GM20000 (cell line): Measurements from ENCODE around the gene CLIC3.

ENCODE experiments used
- DNase-seq: peaks from one replicate; pipeline ENCODE4 v3.0.0; 2012; ENCODE audit warnings: low spot score
- TF ChIP-seq, protein P1 (sequence below): IDR thresholded peaks from 2 replicates; pipeline ENCODE4 v1.5.1; 2012; ENCODE audit warnings: mild to moderate bottlenecking, control low read depth; ENCODE audit errors: extremely low read depth, missing control alignments

Gene CLIC3

DNA sequence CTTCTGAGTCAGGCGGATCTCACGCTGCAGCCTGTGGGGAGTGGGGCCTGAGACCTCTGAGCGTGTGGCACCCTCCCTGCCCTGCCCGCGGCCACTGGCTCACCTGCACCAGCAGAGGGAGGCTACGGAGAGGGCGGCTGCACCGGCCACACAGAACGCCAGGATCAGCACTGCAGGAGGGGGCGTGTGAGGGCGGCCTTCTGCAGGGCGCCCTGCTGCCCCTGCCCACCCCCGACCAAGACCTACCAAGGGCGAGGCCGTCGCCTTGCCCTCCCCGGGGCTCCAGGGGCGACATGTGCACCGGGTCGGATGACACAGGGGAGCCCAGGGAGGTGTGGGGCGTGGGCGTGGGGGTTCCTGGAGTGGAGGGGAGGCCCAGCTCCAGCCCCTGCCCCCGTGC is 44.2 kb upstream of the CLIC3 start:
- DNase-seq: no peak
- TF ChIP-seq, protein P1, sequence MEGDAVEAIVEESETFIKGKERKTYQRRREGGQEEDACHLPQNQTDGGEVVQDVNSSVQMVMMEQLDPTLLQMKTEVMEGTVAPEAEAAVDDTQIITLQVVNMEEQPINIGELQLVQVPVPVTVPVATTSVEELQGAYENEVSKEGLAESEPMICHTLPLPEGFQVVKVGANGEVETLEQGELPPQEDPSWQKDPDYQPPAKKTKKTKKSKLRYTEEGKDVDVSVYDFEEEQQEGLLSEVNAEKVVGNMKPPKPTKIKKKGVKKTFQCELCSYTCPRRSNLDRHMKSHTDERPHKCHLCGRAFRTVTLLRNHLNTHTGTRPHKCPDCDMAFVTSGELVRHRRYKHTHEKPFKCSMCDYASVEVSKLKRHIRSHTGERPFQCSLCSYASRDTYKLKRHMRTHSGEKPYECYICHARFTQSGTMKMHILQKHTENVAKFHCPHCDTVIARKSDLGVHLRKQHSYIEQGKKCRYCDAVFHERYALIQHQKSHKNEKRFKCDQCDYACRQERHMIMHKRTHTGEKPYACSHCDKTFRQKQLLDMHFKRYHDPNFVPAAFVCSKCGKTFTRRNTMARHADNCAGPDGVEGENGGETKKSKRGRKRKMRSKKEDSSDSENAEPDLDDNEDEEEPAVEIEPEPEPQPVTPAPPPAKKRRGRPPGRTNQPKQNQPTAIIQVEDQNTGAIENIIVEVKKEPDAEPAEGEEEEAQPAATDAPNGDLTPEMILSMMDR: no peak

DNA sequence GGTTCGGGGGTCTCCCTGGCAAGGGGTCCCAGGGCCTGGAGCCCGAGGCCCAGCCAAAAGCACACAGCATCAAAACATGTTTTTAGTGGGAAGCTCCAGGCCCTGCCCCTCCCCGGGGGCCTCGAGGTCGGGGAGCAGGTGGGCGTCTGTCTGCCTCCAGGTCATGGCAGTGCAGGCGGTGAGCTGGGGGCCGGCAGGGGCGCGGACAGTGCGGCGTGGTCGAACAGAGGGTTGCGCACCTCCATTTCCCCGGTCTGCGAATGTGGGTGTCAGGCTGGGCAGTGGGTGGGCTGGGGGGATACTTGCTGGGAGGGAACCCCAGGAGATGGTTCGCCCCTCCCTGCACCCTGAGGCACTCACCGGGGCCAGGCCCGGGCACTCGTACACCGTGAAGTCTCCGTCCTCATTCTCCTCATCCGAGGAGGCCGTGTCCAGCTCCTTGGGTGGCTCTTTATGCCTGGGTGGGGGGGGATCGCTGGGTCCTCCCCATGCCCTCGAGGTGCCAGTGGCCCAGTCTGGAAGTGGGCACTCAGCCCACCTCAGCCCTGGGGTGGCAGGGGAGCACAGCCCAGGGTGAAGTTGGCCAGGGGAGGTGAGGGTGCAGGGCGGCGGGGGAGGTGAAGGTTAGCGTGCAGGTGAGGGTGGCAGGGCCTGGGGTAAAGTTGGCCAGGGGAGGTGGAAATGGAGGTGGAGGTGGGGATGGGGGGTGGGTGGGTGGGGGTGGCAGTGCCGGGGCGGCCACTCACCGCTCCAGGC is 43.4 kb upstream of the CLIC3 start:
- DNase-seq: no peak
- TF ChIP-seq, protein P1: no peak

DNA sequence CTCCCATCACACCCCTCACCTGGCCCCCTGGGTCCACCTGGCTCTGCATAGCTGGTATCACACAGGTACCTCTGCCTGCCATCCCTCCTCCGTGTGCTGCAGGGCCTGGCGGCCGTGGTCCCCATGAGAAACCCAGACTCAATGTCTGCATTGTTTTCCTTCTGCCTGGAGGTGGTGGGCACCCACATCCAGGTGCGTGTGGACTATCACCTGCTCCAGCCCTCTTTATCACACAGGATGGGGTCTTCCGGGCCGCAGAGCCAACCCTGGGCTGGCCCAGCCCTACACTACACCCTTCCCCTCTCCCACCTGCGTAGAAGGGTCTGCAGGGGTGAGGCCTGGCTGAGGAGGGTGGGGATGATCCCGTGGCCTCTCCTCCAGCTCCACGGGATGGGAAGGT is 42.5 kb upstream of the CLIC3 start:
- no peak for DNase-seq
- TF ChIP-seq, protein P1: no peak

DNA sequence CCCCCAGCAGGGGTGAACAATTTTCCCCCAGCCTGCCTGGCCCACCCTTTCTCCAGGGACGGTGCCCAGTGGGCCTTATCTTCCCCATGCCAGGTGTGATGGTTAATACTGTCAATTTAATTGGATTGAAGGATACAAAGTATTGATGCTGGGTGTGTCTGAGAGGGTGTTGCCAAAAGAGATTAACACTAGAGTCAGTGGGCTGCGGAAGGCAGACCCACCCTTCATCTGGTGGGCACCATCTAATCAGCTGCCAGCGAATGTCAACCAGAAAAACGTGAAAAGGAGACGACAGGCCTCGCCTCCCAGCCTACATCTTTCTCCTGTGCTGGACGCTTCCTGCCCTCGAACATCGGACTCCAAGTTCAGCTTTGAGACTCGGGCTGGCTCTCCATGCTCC is 41.1 kb upstream of the CLIC3 start:
- TF ChIP-seq, protein P1: no peak
- DNase-seq: no peak

DNA sequence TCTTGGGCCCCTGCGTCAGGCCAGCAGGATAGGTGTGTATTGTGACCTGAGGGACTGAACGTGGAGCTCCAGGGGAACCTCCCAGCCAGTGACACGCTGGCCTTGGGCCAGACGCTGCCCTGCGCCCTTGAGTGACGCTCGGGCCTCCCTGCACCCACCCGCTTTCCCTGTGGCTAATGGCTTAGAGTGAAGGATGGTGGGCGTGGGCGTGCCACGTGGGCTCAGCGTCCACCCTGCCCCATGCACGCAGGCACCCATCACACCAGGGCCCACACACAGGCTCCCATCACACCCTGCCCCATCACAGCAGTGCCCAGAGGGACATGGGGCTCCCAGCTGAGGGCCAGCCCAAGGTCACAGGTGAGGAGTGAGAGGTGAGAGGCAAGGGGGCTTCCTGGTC is 40.7 kb upstream of the CLIC3 start:
- no peak for DNase-seq

DNA sequence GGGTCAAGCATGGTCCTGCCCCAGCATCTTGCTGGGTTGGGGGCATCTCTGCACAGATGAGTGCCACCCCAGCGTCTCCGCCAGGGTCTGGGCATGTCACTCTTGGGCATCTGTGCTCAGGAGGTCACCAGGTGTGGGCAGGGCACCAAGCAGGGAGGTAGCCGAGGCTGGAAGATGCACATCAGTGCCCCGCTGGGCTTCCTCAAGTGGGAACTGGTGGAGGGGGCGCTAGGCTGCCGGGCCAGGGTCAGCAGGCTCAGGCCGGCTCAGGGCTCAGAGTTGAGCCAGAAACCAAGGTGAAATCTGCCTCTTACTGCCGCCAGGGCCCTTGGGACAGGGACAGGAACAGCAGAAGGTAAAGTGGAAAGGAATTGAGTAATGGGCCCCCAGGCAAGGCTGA is 39.6 kb upstream of the CLIC3 start:
- no peak for DNase-seq
- TF ChIP-seq, protein P1: no peak

More for the DNA sequence above, 40.7 kb upstream of the CLIC3 start:
- TF ChIP-seq, protein P1: no peak

DNA sequence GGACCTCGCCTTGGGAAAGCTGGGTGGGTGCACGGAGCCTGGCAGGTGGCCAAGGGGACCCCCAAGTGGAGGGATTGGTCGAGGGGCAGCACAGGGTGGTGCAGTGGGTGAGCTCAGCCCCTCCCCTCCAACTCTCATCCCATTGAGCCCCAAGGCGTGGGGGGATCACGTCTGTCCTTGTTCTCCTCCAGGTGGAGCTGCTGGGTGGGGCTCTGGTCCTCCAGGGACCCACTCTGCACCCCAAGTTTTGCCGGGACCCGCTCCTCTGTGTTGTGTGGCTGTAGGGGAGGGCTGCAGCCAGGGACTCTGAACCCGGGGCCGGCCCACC is 39.1 kb upstream of the CLIC3 start:
- TF ChIP-seq, protein P1: no peak
- DNase-seq: no peak
